HG02885 (cell line): ENCODE data around the gene HOXA2.

ENCODE experiments used
- ATAC-seq: cut with Tn5 transposase; IDR thresholded peaks from one replicate; pipeline ENCODE4 v1.9.1; 2021; ENCODE audit warnings: mild to moderate bottlenecking; ENCODE audit not compliant: unreplicated experiment, poor library complexity

The HOXA2 gene

GRCh38 chr7:27126596-27127327 is 24.3 kb upstream of the HOXA2 start:
- ATAC-seq, result no peak

GRCh38 chr7:27125986-27126394 is 23.5 kb upstream of the HOXA2 start:
- ATAC-seq, result no peak

- ATAC-seq, result no peak
Measured at GRCh38 chr7:27124902-27125689, 22.6 kb upstream of the HOXA2 start.

- ATAC-seq, result no peak
Measured at GRCh38 chr7:27124096-27124901, 21.8 kb upstream of the HOXA2 start.

GRCh38 chr7:27123477-27124053 is 21.1 kb upstream of the HOXA2 start:
- no peak for ATAC-seq

- no peak for ATAC-seq
Measured at GRCh38 chr7:27123007-27123476, 20.6 kb upstream of the HOXA2 start.

- ATAC-seq, result no peak
Measured at GRCh38 chr7:27122077-27122910, 19.8 kb upstream of the HOXA2 start.

GRCh38 chr7:27121684-27122076 is 19.2 kb upstream of the HOXA2 start:
- no peak for ATAC-seq

- no peak for ATAC-seq
Measured at GRCh38 chr7:27119412-27119911, 17.0 kb upstream of the HOXA2 start.

GRCh38 chr7:27118580-27118979 is 16.1 kb upstream of the HOXA2 start:
- ATAC-seq, result no peak

- no peak for ATAC-seq
Measured at GRCh38 chr7:27117887-27118491, 15.5 kb upstream of the HOXA2 start.

- no peak for ATAC-seq
Measured at GRCh38 chr7:27116962-27117886, 14.7 kb upstream of the HOXA2 start.

- ATAC-seq, result no peak
Measured at GRCh38 chr7:27116031-27116961, 13.8 kb upstream of the HOXA2 start.

GRCh38 chr7:27115221-27116026 is 12.9 kb upstream of the HOXA2 start:
- ATAC-seq, result no peak

GRCh38 chr7:27114881-27115220 is 12.4 kb upstream of the HOXA2 start:
- ATAC-seq, result no peak
